Measurements from ENCODE around the gene ATP5ME.

GRCh38 chr4:637536-638280 lies 36.4 kb downstream of the ATP5ME start:
- TF ChIP-seq HOMEZ (CRISPR knock-in tag; IDR thresholded peaks at IDR 0.05; ENCODE audit: low read depth) = no peak
- no peak for TF ChIP-seq ZBTB34 (CRISPR knock-in tag; IDR thresholded peaks at IDR 0.05)
- no peak for TF ChIP-seq DNMT1 (CRISPR knock-in tag; IDR thresholded peaks at IDR 0.05)
- TF ChIP-seq CTCF (CRISPR knock-in tag; IDR thresholded peaks at IDR 0.05) = no peak
- no peak for TF ChIP-seq TFAP4 (IDR thresholded peaks at IDR 0.05; ENCODE audit: borderline replicate concordance, low read depth)
- TF ChIP-seq CBX2 (IDR thresholded peaks at IDR 0.05; ENCODE audit: low read depth, low read length) = no peak
- TF ChIP-seq CBX2 (CRISPR knock-in tag; IDR thresholded peaks at IDR 0.05; ENCODE audit: low read depth) = no peak
- no peak for TF ChIP-seq ZNF44 (CRISPR knock-in tag; IDR thresholded peaks at IDR 0.05)
- no peak for TF ChIP-seq TBL1XR1 (IDR thresholded peaks at IDR 0.05; ENCODE audit: borderline replicate concordance, low read length, partially characterized antibody)

Data from HepG2 (cell line).